GM12864 (cell line): ENCODE data around the gene IFT80.

Source experiments
- DNase-seq: peaks from one replicate; pipeline ENCODE4 v3.0.0-alpha.2; 2011; ENCODE audit warnings: low read depth
- H3K4me3 ChIP-seq: 2 replicates; pipeline ENCODE4 v1.5.1; 2011; ENCODE audit warnings: mild to moderate bottlenecking, low read depth, low read length, control low read depth
- CTCF ChIP-seq: IDR thresholded peaks from 2 replicates; pipeline ENCODE4 v1.5.1; 2011; ENCODE audit warnings: low read depth, mild to moderate bottlenecking, moderate library complexity, low read length, control low read depth, inconsistent platforms; ENCODE audit errors: missing control alignments

IFT80 gene

DNA sequence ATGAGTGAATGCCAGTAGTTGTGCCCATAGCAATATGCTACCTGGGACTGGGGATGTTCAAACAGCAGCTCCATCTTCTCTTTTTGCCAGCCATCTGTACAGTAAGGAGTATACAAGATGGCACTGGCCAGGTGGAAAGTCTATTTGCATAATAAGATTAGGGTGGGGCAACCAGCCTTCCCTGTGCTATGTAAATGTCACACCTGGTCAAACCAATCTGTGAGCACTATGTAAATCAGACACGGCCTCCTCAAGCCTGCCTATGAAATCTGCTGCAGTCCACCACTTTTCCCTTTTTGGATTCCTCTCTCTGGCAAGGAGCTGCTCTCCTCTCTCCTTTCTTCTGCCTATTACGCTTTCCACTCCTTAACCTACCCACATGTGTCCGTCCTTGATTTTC is 120.8 kb downstream of the IFT80 start:
- no peak overlapping the region for H3K4me3 ChIP-seq
- TF ChIP-seq CTCF, result no peak
- DNase-seq, result no peak

- DNase-seq, result no peak
- no peak overlapping the region for H3K4me3 ChIP-seq
- TF ChIP-seq CTCF, result no peak
These were observed 133.9 kb downstream of the IFT80 start for GRCh38 chr3:160265088-160265487.

GRCh38 chr3:160260587-160261270 is 138.3 kb downstream of the IFT80 start:
- H3K4me3 ChIP-seq, result no peak overlapping the region
- no peak for DNase-seq
- no peak for TF ChIP-seq CTCF

- no peak for DNase-seq
- H3K4me3 ChIP-seq, result no peak overlapping the region
- no peak for TF ChIP-seq CTCF
These were observed 139.4 kb downstream of the IFT80 start for GRCh38 chr3:160259589-160259988.

DNA sequence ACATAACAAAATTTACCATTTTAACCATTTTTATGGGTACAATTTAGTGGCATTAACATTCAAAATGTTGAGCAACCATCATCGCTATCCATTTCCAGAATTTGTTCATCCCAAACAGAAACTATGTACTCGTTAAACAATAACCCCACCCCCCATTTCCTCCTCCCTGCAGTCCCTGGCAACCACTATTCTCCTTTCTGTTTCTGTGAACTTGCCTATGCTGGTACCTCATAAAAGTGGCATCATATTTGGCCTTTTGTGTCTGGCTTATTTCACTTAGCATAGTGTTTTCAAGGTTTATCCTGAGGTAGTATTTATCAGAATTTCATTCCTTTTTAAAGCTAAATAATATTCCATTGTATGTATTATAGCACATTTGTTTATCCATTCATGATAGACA is 141.4 kb downstream of the IFT80 start:
- H3K4me3 ChIP-seq, result no peak overlapping the region
- no peak for DNase-seq
- no peak for TF ChIP-seq CTCF

DNA sequence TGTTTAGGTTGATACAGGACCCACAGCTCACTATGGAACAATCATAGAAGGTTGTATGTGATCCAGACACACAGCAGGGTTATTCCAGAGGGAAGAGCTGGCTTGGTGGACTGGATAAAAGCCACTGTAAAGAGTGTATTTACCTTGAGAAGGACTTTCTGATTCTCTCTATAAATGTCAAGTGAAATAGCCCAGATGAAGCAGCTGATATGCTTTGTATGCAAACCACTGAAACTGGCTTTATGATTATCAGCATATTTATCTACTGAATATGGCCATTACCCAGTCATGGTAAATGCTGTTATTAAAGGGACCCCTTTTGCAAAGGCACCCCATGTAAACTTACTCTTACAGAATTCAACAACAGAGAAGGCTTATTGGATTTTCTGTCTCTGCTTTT is 145.7 kb downstream of the IFT80 start:
- TF ChIP-seq CTCF, result no peak
- H3K4me3 ChIP-seq, result no peak overlapping the region
- no peak for DNase-seq

GRCh38 chr3:160247766-160248165 is 151.3 kb downstream of the IFT80 start:
- TF ChIP-seq CTCF, result no peak

More at GRCh38 chr3:160247766-160248165, 151.3 kb downstream of the IFT80 start:
- H3K4me3 ChIP-seq, result no peak overlapping the region
- no peak for DNase-seq
